GM10248 (cell line): ENCODE data around the gene HAL.

Experiments used
- CTCF ChIA-PET: fragments of 300-600 bp; sonication (Branson Sonifier 250); formaldehyde crosslinking; extraction: SDS; loops from one replicate; lab custom pipeline; 2021; ENCODE audit warnings: antibody characterized with exemption; lab: Yijun Ruan, JAX
- POLR2A ChIA-PET: fragments of 350-650 bp; sonication (Branson Sonifier 250); formaldehyde crosslinking; extraction: SDS; loops from one replicate; lab custom pipeline; 2020; ENCODE audit warnings: antibody characterized with exemption; lab: Yijun Ruan, JAX
- DNase-seq: peaks from one replicate; pipeline ENCODE4 v3.0.0; 2012; ENCODE audit errors: extremely low spot score
- TF ChIP-seq, protein P1 (sequence below): IDR thresholded peaks from 2 replicates; pipeline ENCODE4 v1.5.1; 2012; ENCODE audit warnings: mild to moderate bottlenecking, low read depth; ENCODE audit errors: extremely low read depth, missing control alignments, control extremely low read depth

HAL gene

DNA sequence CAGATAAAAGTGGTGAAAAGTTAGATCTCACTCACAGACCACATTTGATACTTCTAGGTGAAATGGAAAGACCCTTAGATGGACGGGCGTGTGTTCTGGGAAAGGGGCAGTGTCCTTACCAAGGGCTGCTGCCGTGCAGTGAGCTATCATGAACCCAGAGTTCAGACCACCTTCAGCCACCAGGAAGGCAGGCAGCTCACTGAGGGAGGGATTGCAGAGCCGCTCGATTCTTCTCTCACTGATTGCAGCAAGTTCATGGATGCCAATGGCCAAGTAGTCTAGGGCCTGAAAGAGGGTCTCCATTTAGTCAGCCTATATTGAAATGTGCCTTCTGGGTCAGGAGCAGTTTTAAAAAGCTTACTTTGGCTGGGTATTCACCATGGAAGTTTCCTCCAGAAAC, 15.7 kb downstream of the HAL start:
- TF ChIP-seq, protein P1, sequence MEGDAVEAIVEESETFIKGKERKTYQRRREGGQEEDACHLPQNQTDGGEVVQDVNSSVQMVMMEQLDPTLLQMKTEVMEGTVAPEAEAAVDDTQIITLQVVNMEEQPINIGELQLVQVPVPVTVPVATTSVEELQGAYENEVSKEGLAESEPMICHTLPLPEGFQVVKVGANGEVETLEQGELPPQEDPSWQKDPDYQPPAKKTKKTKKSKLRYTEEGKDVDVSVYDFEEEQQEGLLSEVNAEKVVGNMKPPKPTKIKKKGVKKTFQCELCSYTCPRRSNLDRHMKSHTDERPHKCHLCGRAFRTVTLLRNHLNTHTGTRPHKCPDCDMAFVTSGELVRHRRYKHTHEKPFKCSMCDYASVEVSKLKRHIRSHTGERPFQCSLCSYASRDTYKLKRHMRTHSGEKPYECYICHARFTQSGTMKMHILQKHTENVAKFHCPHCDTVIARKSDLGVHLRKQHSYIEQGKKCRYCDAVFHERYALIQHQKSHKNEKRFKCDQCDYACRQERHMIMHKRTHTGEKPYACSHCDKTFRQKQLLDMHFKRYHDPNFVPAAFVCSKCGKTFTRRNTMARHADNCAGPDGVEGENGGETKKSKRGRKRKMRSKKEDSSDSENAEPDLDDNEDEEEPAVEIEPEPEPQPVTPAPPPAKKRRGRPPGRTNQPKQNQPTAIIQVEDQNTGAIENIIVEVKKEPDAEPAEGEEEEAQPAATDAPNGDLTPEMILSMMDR = no peak
- POLR2A ChIA-PET = no interaction called here
- no peak for DNase-seq
- CTCF ChIA-PET = interaction anchor here (1.3 kb wide), 1 partner anchor 61 kb away, joined by 3 read pairs; no protein-coding TSS in a partner anchor

DNA sequence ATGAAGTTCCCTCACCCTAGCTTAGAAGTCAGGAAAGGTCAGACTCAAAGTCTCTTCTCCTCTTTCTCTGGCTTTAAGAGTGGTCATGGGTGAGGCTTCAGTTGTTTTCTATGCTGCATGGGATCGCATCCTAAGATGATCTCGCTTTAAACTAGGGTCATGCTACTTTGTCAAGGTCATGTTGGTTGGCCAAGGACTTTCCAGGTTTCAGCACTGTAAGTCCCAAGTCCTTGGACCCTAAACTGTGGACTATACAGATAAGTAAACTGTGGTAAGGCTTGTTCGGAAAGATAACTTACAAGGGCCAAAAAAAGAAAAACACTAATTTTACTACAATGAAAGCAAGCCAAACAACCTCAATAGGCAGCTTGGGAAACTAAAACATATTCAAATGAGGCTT, 17.4 kb downstream of the HAL start:
- TF ChIP-seq, protein P1 = no peak
- ChIA-PET CTCF (interaction anchor here (0.6 to 3.4 kb wide), 2 partner anchors 16 to 20 kb away, joined by 3 to 13 read pairs; no protein-coding TSS in a partner anchor), POLR2A (no interaction called here)
- no peak for DNase-seq

DNA sequence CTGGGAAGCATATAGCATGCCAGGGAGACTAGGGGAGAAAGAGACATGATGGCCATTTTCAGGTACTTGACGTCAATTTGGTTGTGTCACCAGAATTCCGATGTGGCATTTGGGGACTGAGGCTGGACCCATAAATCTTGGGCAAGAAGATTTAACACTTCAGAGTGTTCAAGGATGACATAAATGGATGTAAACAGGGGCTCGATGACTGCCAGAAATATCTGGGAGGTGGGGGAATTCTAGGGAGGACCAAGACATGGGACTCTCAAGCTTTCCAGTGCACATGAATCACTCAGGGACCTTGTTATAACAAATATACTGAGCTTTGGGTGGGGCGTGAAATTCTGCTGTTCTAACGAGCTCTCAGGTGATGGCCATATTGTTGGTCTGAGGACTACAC, 17.8 kb downstream of the HAL start:
- POLR2A ChIA-PET = no interaction called here
- TF ChIP-seq, protein P1 = no peak
- CTCF ChIA-PET = interaction anchor here (0.6 to 3.4 kb wide), 2 partner anchors 16 to 20 kb away, joined by 3 to 13 read pairs; no protein-coding TSS in a partner anchor
- DNase-seq = no peak

DNA sequence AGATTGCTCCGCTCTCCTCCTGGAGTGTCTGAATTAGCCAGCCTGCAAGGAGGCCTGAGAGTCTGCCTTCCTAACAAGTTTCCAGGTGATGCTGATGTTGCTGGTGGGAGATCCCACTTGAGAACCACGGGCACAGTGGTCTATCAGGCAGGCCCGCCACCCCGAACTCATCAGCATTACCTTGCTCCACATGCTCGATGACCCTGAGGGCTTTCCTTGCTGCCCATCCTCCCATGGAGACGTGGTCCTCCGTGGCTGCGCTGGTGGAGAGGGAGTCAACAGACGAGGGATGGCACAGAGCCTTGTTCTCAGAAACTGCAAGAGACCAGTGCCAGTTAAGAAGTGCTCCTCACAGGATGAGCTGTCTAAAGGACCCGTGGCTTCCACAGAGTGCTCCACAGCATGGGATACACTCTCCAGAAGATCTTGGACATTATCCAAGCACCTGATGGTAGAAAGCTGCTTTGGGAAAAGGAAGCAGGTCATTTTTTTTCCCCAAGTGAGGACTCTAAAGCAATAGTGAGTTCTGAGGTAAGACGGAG, 18.3 kb downstream of the HAL start:
- ChIA-PET POLR2A (no interaction called here), CTCF (interaction anchor here (0.6 to 3.4 kb wide), 2 partner anchors 13 to 21 kb away, joined by 3 to 13 read pairs; no protein-coding TSS in a partner anchor)
- TF ChIP-seq, protein P1 = no peak
- no peak for DNase-seq

DNA sequence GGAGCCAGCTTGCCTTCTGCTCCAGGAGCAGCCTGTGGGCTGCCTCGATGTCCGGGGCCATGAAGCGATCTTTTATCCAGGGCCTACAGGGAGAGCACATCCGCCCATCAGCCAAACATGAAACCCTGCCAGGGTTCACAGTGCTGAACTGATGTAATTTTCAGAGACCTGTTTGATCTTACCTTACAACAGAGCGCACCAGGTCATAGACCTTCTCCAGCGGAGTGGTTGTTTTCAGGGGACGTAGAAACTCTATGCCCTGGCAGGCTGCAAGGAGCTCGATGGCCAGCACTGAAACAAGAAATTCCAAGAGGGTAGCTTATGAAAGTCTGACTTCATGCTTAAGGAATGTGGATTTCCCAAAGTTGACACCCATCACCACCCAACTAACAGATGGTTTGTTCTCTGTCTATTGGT, 19.7 kb downstream of the HAL start:
- ChIA-PET POLR2A (no interaction called here), CTCF (interaction anchor here (3.4 kb wide), 1 partner anchor 22 kb away, joined by 13 read pairs; no protein-coding TSS in a partner anchor)
- no peak for DNase-seq
- TF ChIP-seq, protein P1 = no peak

DNA sequence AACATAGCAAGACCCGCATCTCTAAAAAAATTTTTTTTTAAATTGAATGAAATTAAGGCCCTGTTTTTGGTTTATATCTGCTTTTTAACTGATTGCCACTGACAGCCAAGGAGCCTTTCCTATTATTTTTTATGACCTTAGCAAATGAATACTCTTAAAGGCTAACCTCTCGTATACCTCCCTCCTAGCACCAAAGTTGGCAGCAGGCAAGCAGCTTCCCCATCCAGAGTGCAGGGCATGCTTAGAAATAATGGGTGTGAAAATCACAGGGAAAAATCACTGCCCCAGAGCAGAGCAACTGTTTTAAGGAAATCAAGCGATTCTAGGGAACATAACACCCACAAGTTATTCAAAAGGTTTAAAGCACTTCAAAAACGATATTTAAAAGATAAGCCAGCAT, 20.7 kb downstream of the HAL start:
- no peak for DNase-seq
- POLR2A ChIA-PET = no interaction called here
- CTCF ChIA-PET = interaction anchor here (1.7 kb wide), 1 partner anchor 20 kb away, joined by 4 read pairs; no protein-coding TSS in a partner anchor
- TF ChIP-seq, protein P1 = no peak
